NCI-H524 treated with DMSO at 0.1 percent for 48 hours (cell line): Measurements from ENCODE around the gene RALGDS.
"Not testable (repeated sequence)": the region's sequence is repeated elsewhere in the genome, so short reads cannot be mapped to it uniquely, and the experiment has no call there.

Source experiments
- DNase-seq: peaks from one replicate; lab custom pipeline; 2025; lab: John Stamatoyannopoulos, UW

RALGDS gene

DNA sequence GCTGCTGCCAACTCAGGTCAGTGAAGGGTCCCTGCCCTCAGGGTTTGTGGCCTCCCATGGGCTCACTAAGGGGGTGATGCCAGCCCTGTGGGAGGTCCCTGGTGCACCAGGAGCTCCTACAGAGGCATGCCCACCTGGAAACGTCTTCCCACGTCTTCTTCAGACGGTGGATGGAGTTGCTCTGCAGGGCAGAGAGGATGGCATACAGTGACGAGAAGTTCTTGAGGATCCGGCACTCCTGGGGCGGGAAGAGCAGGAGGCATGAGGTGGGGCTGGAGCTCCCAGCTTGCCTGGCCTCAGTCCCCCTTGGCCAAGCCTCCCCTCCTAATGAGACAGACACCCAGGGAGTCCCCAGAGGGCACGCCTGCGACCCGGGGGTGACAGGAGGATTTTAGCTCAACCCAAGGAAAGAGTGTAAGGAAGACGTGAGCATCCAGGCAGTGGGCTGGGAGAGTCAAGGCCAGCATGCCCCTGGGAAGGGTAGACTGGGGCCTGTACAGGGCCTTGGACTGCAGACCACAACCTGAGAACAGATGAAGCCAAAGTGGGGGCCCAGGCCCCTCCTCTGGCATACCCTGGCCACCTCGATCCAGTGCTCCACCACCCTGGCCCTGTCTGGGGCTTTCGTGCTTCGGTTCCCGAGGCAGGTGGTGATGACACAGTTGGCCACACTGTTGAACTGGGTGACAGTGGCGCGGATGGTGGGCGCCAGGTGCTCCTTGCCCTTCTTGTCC is 14.4 kb downstream of the RALGDS start:
- no peak for DNase-seq

GRCh38 chr9:133105461-133105770 is 15.6 kb downstream of the RALGDS start:
- no peak for DNase-seq

DNA sequence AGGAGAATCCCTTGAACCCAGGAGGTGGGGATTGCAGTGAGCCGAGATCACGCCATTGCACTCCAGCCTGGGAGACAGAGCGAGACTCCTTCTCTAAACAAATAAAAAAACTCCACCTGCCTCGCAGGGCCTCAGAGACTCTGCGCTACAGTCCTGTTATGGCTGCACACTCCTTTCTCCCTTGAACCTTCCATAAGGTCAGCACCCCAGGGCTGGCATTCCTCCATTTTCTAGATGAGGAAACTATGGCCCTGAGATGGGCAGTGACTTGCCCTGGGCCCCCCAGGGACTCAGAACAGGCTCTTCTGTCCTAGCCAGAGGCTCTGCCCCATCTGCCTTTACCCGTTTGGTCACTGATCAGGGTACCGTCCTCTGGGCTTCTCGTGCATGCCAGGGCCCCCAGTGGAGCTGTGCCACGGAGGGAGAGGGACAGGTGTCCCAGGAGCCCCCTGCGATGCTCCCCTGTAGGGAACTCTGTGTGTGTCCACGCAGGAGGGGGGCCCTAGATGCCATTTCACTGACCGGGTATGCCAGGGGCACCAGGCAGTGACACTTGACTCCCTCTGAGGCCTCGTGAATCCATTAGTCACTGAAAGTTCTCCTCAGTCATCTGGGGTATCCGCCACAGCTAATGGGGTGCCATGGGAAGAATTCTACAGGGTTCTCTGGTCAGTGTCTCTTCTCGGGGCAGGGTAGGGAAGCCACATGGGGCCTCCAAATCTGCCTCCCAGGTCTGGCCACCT is 16.2 kb downstream of the RALGDS start:
- DNase-seq = no peak

DNA sequence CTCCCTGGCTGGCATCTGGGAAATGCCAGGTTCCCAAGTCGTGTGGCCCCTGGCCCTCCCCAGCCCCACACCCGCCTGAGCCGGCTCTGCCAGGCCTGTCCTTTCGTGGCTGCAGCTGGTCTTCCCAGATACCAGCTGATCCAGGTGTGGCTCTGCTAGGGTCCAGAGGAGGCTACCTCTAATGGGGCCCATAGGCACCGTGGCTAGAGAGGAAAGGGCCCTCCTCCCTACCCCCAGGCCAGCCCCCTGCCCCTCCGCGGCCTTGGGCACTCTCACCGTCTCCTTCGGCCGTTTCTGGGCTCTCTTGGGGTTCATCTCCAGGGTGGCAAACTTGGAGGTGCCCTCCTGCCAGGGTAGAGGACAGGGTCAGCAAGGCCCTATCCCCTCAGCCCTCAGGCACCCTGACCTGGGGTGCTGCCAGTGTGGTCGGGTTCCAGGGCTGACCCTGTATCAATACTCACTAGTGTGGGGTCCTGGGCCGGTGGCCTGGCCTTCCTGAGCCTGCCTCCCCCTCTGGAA is 17.0 kb downstream of the RALGDS start:
- no peak for DNase-seq

DNA sequence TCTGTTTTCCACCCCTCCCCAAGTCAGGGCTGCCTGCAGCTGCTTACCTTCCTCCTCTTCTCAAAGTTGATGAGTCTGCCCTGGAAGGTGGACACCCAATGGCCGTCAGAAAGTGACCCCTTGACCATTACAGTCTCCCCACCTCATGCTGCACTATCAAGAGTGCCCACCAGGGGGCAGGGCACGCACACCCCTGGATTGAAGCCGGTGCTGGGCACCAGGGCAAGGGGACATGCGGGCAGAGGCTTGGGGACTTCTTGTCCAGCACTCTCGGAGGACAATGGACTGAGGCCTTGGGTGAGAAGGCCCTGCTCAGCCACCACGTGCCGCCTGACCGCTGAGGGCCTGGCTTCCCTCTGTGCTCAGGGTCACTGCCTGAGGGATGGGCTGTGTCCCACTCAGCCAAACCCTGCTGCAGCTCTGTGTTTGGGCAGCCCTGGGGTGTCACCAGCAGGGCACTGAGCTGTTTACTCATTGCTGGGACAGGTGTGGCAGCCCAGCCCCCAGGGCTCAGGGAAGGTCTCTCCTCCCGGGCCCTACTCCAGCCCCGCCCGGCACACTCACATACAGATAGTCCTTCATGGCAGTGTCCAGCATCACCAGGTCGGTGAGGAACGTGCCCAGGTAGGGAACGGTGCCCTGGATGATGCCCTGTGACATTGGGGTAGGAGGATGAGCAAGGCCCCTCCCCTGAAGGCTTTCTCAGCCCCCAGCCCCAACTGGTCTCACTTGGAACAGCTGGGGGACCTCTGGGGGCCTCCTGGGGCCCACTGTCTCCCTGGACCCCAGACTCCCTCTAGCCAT is 17.7 kb downstream of the RALGDS start:
- no peak for DNase-seq

GRCh38 chr9:133102190-133103021 is 18.6 kb downstream of the RALGDS start:
- no peak for DNase-seq

- no peak for DNase-seq
Measured at GRCh38 chr9:133101356-133102189, 19.5 kb downstream of the RALGDS start.

- no peak for DNase-seq
Measured at GRCh38 chr9:133100506-133101355, 20.3 kb downstream of the RALGDS start.

GRCh38 chr9:133099726-133100505 is 21.1 kb downstream of the RALGDS start:
- no peak for DNase-seq

DNA sequence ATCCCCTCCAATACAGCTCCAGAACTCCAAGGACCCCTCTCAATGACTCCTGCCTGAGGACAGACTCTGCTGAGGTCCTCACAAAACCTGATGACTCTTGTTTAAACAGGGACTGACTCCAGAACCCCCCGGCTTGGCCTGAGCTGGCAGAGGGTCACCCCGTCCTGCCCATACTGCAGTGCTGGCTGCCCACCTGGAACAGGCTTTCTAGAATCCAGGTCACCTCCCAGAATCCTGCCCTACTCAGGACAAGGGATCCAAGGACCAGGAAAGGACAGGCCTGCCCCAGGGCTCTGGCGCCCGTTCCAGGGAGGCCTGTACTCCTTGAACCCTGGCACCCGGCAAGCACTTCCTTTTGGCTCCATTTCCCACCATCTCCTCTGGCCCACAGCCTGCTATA is 22.2 kb downstream of the RALGDS start:
- DNase-seq = no peak

- DNase-seq = no peak
Measured at GRCh38 chr9:133098104-133098754, 22.8 kb downstream of the RALGDS start.

- no peak for DNase-seq
Measured at GRCh38 chr9:133094842-133095393, 26.1 kb downstream of the RALGDS start.

DNA sequence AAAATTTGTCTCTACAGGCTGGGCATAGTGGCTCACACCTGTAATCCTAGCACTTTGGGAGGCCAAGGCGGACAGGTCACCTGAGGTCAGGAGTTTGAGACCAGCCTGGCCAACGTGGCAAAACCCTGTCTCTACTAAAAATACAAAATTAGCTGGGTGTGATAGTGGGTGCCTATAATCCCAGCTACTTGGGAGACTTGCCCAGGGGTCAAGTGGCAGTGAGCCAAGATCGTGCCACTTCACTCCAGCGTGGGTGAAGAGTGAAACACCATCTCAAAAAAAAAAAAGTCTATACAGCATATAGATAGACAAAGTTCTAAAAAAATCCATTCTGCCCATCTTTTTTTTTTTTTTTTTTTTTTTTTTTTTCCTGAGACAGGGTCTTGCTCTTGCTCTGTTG is 26.7 kb downstream of the RALGDS start:
- not testable (repeated sequence) for DNase-seq

DNA sequence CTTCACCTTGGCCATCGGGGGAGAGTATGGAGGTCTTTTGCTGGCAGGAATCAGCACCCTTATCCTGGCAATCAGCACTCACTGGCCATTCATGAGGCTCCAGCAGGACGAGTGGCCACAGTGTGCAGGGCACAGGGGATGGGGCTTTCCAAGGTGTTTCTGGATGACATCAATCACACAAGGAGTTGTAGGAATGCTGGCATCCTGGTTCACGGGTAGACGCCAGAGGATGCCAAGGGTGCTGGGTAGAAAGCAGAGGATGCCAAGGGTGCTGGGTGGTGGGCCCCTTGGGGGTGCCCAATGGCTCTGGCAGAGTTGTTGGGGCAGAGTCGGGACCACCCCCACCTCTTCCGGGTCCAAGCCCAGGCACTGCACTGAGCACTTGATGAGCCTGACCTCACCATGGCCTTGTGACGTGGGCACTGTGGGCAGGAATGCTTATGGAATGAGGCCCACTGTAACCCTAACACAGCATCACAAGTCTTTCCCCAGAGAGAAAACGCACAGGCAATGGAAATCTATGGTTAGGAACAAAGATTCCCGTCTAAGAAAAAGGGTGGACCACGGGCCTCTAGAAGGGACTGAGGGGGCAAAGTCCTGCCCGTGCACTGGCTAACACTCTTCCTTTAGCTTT is 30.2 kb downstream of the RALGDS start:
- DNase-seq = no peak

GRCh38 chr9:133090187-133090586 is 30.9 kb downstream of the RALGDS start:
- peak; percentile 53 for DNase-seq

DNA sequence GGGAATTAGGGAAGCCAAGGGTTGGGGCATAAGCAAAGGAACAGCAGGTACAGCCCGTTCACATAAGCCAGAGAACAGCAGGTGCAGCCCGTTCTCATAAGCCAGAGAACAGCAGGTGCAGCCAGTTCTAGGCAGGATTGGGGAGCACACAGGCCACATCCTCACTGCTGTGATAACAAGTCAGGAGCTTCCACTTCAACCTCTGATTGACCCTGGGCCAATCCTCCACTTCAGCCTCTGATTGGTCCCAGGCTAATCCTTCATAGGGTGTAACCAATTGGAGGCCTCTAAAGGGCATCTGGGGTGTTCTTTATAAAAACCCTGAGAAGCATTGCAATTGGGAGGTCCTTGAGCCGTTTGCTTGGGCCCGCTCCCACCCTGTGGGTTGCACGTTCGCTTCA is 31.8 kb downstream of the RALGDS start:
- peak; percentile 87 for DNase-seq

DNA sequence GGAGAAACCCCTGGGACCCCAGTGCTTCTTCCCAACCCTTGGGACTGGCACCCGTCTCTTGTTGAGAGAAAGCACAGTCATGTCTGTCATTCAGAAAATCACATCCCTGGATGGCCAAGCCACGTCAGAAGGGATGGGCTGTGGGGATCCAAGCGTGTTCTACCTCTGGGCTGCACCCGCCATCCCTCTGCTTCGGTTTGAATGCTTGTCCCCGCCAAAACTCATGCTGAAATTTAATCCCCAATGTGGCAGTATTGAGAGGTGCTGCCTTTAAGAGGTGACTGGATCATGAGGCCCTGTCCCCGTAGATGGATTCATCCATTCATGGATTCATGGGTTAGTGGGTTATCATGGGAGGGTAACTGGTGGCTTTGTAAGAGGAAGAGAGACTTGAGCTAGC is 32.3 kb downstream of the RALGDS start:
- no peak for DNase-seq
